Measurements from ENCODE around the gene SPRR2G. TPM values are rescaled to one million over a fixed set of nuclear protein-coding genes. Genes with fewer than 3 reads are reported as not detected.

SPRR2G gene
- total RNA-seq, 4 donors from 2014 or later = 6.8 to 56.6 (median 13.3) TPM

DNA sequence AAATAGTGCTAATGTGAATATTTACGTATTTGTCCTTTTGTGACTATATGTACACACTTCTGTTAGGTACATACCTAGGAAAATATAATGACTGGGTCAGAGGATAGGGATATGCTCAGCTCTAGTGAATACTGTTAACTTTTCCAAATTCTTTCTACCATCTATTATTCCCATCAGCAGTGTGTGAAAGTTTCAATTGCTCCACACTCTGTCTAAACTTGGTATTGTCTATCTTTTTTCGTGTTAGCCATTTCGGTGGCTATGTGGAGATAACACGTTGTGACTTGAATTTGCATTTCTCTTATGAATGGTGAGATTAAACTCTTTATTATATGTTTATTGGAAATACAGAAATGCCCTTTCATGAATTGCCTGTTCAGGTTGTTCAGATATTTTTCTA is 29.9 kb upstream of the SPRR2G start:
- DNase-seq (ENCODE audit: low spot score in 2 of 2) = no peak
- Histone ChIP-seq H3K4me3 (no peak overlapping the region), H3K27ac (no peak overlapping the region), H3K4me1 (no peaks in the 10 kb centered on the region), H3K27me3 (no peaks in the 10 kb centered on the region), H3K9me3 (no peaks in the 10 kb centered on the region), H3K36me3 (no peaks in the 10 kb centered on the region)
- TF ChIP-seq, protein P1, sequence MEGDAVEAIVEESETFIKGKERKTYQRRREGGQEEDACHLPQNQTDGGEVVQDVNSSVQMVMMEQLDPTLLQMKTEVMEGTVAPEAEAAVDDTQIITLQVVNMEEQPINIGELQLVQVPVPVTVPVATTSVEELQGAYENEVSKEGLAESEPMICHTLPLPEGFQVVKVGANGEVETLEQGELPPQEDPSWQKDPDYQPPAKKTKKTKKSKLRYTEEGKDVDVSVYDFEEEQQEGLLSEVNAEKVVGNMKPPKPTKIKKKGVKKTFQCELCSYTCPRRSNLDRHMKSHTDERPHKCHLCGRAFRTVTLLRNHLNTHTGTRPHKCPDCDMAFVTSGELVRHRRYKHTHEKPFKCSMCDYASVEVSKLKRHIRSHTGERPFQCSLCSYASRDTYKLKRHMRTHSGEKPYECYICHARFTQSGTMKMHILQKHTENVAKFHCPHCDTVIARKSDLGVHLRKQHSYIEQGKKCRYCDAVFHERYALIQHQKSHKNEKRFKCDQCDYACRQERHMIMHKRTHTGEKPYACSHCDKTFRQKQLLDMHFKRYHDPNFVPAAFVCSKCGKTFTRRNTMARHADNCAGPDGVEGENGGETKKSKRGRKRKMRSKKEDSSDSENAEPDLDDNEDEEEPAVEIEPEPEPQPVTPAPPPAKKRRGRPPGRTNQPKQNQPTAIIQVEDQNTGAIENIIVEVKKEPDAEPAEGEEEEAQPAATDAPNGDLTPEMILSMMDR (IDR thresholded peaks at IDR 0.05) = no peak
- TF ChIP-seq EP300 (IDR thresholded peaks at IDR 0.05) = no peak
- WGBS = 63% methylated on average over 4 of the region's 4 CpGs

DNA sequence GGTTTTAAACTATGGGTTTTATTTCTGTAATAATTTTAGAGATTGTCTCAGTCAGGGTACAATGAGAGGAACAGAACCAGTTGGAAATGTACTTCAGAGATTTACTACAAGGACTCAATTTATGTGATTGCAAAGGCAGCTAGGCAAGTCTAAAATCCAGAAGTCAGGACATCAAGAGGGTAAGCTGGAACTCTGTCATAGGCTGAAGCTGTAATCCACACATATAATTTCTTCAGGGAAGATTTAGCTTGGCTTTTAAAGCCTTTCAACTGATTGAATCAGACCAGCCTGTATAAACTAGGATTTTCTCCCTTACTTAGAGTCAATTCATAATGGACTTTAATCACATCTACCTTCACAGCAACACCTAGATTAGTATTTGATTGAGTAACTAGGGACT is 28.2 kb upstream of the SPRR2G start:
- peaks cover 4% of the 10 kb centered on the region for H3K4me1 ChIP-seq
- no peak overlapping the region for H3K4me3 ChIP-seq
- no peak overlapping the region for H3K27ac ChIP-seq
- TF ChIP-seq POLR2AphosphoS5 (IDR thresholded peaks at IDR 0.05) (no peak), POLR2A (IDR thresholded peaks at IDR 0.05) (no peak), EP300 (IDR thresholded peaks at IDR 0.05) (no peak)
- TF ChIP-seq, protein P1 (IDR thresholded peaks at IDR 0.05) = no peak
- H3K9me3 ChIP-seq = no peaks in the 10 kb centered on the region
- no peak for DNase-seq (ENCODE audit: low spot score in 2 of 2)
- H3K27me3 ChIP-seq = no peaks in the 10 kb centered on the region
- H3K36me3 ChIP-seq = no peaks in the 10 kb centered on the region

DNA sequence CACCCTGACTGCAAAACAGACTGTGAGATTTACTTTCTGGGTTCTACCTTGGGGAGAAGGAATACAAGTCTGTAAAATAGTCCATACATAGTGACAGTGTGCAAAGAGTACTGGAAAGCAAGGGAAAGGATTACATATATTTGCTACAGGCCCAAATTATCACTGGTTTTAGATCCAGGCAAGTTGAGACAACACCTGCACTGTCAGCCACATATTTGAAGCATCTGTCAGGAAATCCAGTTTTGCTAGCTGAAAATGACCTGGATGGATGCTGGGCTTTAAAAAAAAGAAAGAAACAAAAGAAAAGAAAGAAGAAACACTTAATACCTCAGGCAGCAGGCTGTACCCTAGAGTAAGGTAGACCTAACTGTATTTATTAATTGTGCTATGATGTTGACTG is 23.9 kb upstream of the SPRR2G start:
- TF ChIP-seq, protein P1 (IDR thresholded peaks at IDR 0.05) = no peak
- TF ChIP-seq EP300 (IDR thresholded peaks at IDR 0.05) (no peak), POLR2A (IDR thresholded peaks at IDR 0.05) (no peak), POLR2AphosphoS5 (IDR thresholded peaks at IDR 0.05) (no peak)
- DNase-seq (ENCODE audit: low spot score in 2 of 2) = no peak
- Histone ChIP-seq H3K4me3 (no peak overlapping the region), H3K9me3 (no peaks in the 10 kb centered on the region), H3K27ac (no peak overlapping the region), H3K36me3 (no peaks in the 10 kb centered on the region), H3K27me3 (no peaks in the 10 kb centered on the region), H3K4me1 (peaks cover 4% of the 10 kb centered on the region)

DNA sequence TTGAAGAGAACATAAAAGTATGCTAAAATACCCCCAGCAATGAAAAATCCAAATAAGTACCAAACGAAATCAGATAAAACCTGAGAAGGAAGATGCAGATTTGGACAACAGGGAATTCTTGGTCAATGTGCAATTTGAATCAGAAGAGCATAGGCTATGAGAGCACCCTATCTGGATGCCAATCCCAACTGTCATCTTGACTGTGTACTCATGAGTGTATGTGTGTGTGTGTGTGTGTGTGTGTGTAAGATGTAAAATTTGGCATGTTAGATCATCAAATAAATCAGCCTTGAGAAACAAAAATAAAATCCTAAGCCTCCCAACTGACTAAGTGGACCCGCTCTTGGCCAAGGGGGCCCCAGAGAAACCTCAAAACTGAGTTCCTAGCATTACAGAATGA is 18.0 kb upstream of the SPRR2G start:
- 83% methylated on average over 2 of the region's 2 CpGs for WGBS
- Histone ChIP-seq H3K4me1 (no peaks in the 10 kb centered on the region), H3K4me3 (no peak overlapping the region), H3K27me3 (no peaks in the 10 kb centered on the region), H3K9me3 (no peaks in the 10 kb centered on the region), H3K27ac (no peak overlapping the region), H3K36me3 (no peaks in the 10 kb centered on the region)
- TF ChIP-seq EP300 (IDR thresholded peaks at IDR 0.05) (no peak), POLR2AphosphoS5 (IDR thresholded peaks at IDR 0.05) (no peak), POLR2A (IDR thresholded peaks at IDR 0.05) (no peak)
- TF ChIP-seq, protein P1 (IDR thresholded peaks at IDR 0.05) = no peak
- no peak for DNase-seq (ENCODE audit: low spot score in 2 of 2)

DNA sequence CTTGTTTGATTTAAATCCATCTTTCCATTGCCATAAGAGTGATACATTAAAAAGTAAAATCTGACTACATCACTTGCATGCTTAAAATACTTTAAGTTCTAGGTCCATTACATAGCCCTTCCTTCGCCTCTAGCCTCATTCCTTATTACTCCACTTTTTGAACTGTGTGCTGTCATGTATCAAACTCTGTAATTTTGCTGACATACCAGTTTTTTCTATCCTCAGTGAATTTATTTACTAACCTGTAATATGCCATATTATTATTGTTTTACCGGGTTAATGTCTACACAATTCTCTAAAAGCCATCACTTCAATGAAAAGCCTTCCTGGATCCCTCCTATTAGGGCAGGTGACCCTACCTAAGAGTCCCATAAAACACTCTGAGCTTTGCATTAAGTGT is 4.9 kb upstream of the SPRR2G start:
- H3K36me3 ChIP-seq = no peaks in the 10 kb centered on the region
- no peaks in the 10 kb centered on the region for H3K27me3 ChIP-seq
- no peak overlapping the region for H3K27ac ChIP-seq
- H3K4me3 ChIP-seq = no peak overlapping the region
- WGBS = 60% methylated on average over 2 of the region's 2 CpGs
- no peaks in the 10 kb centered on the region for H3K4me1 ChIP-seq
- DNase-seq (ENCODE audit: low spot score in 2 of 2) = no peak
- H3K9me3 ChIP-seq = no peaks in the 10 kb centered on the region
- TF ChIP-seq, protein P1 (IDR thresholded peaks at IDR 0.05) = no peak
- TF ChIP-seq POLR2AphosphoS5 (IDR thresholded peaks at IDR 0.05) (no peak), POLR2A (IDR thresholded peaks at IDR 0.05) (no peak), EP300 (IDR thresholded peaks at IDR 0.05) (no peak)

All from suprapubic skin (tissue), 4 donors.